Prostate gland (tissue), 2 donors: Measurements from ENCODE around the gene RCBTB2.

Experiments used
- CTCF ChIP-seq, 4 experiments: fragments of 200-600 bp in 2 of 4; fragments of 450-650 bp in 2 of 4; sonication (generic) in 2 of 4; IDR thresholded peaks; 1 replicate in 3 of 4; 2 replicates in 1 of 4; pipeline ENCODE4 v1.5.1; 2016 to 2019; ENCODE audit warnings: antibody characterized with exemption in 4 of 4, mild to moderate bottlenecking in 2 of 4, moderate library complexity in 2 of 4
- POLR2A ChIP-seq: fragments of 450-650 bp; IDR thresholded peaks from one replicate; pipeline ENCODE4 v1.6.1; 2016; ENCODE audit warnings: antibody characterized with exemption, mild to moderate bottlenecking
- POLR2AphosphoS5 ChIP-seq: sonication (generic); formaldehyde crosslinking; IDR thresholded peaks from one replicate; pipeline ENCODE4 v1.6.1; 2017; ENCODE audit warnings: antibody characterized with exemption

DNA sequence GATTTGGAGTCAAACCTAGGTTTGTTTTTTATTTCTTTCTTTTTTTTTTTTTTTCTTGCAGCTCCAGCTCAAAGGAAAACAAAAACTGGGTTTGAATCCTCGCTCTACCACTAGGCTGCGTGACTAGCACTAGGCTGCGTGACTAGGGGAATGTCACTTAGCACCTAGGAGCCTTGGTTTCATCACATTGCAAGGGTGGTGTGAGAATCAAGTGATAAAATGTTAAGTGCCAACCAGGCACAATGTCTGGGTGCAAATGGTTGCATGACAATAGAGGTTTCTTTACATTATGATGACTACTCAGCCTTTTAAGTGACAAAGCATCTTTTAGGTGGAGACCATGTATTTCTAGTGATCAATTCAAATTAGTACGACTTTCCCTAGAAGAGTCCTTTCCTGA, 27.9 kb downstream of the RCBTB2 start:
- TF ChIP-seq CTCF (IDR thresholded peaks at IDR 0.05) (no peak), POLR2A (no peak), POLR2AphosphoS5 (no peak)
